ENCODE results near the gene COG6.
A peak's percentile ranks its signal among the peaks of the same experiment; 100 is the strongest.

The COG6 gene

GRCh38 chr13:39655569-39656324 is at the start of gene COG6:
Gene COG6 (plus strand): TSS chr13:39655662. CDS start chr13:39655727, 65 bp downstream.
- peak; percentile 41 for DNase-seq

GRCh38 chr13:39605677-39606320 is 49.7 kb upstream of the COG6 start:
- no peak for DNase-seq

GRCh38 chr13:39607876-39608275 is 47.6 kb upstream of the COG6 start:
- DNase-seq = no peak

GRCh38 chr13:39612023-39612637 is 43.3 kb upstream of the COG6 start:
- DNase-seq = peak; percentile 38 to 59

GRCh38 chr13:39616087-39616694 is 39.3 kb upstream of the COG6 start:
- peak; percentile 47 to 63 for DNase-seq

- no peak for DNase-seq
Observed at GRCh38 chr13:39618561-39618960, 36.9 kb upstream of the COG6 start.

- DNase-seq = no peak
Observed at GRCh38 chr13:39623466-39623865, 32.0 kb upstream of the COG6 start.

GRCh38 chr13:39631307-39631706 is 24.2 kb upstream of the COG6 start:
- no peak for DNase-seq

- DNase-seq = no peak
Observed at GRCh38 chr13:39632994-39633393, 22.5 kb upstream of the COG6 start.

GRCh38 chr13:39635564-39635963 is 19.9 kb upstream of the COG6 start:
- DNase-seq = no peak

GRCh38 chr13:39637890-39638289 is 17.6 kb upstream of the COG6 start:
- DNase-seq = no peak

GRCh38 chr13:39641645-39642044 is 13.8 kb upstream of the COG6 start:
- peak; percentile 23 to 37 for DNase-seq

- no peak for DNase-seq
Observed at GRCh38 chr13:39646122-39646521, 9.3 kb upstream of the COG6 start.

- DNase-seq = peak in 1 of 2 experiments; percentile 34
Observed at GRCh38 chr13:39655041-39655568, 357 bp upstream of the COG6 start.

- no peak for DNase-seq
Observed at GRCh38 chr13:39656325-39656677, 839 bp downstream of the COG6 start.

- no peak for DNase-seq
Observed at GRCh38 chr13:39663508-39663907, 8.0 kb downstream of the COG6 start.

- DNase-seq = no peak
Observed at GRCh38 chr13:39663958-39664357, 8.5 kb downstream of the COG6 start.

- DNase-seq = no peak
Observed at GRCh38 chr13:39665763-39666162, 10.3 kb downstream of the COG6 start.

- DNase-seq = no peak
Observed at GRCh38 chr13:39670445-39670844, 15.0 kb downstream of the COG6 start.

GRCh38 chr13:39672378-39673132 is 17.1 kb downstream of the COG6 start:
- DNase-seq = no peak

- no peak for DNase-seq
Observed at GRCh38 chr13:39675904-39676303, 20.4 kb downstream of the COG6 start.

GRCh38 chr13:39676315-39676876 is 20.9 kb downstream of the COG6 start:
- peak; percentile 6 to 35 for DNase-seq
